Osteoblast (primary cell): ENCODE data around the gene LRRFIP1. TPM values are rescaled to one million over a fixed set of nuclear protein-coding genes. Genes with fewer than 3 reads are reported as not detected.
"Not testable (repeated sequence)": the region's sequence is repeated elsewhere in the genome, so short reads cannot be mapped to it uniquely, and the experiment has no call there.

Experiments
- DNase-seq: peaks from one replicate; pipeline ENCODE4 v3.0.0; 2011; ENCODE audit warnings: low spot score, mixed read lengths; ENCODE audit not compliant: insufficient read length; ENCODE audit errors: missing footprints
- H2AFZ ChIP-seq: 2 replicates; pipeline ENCODE4 v1.6.0; 2011; ENCODE audit warnings: mild to moderate bottlenecking, low read length
- H3K27ac ChIP-seq: 2 replicates; pipeline ENCODE4 v1.5.1; 2011; ENCODE audit warnings: mild to moderate bottlenecking, low read depth, low read length, moderate library complexity
- H3K27me3 ChIP-seq: 2 replicates; pipeline ENCODE4 v1.6.0; 2012; ENCODE audit warnings: mild to moderate bottlenecking, control low read depth, inconsistent platforms, low read length, moderate library complexity; ENCODE audit not compliant: insufficient read depth
- H3K36me3 ChIP-seq: 2 replicates; pipeline ENCODE4 v1.5.1; 2011; ENCODE audit warnings: mild to moderate bottlenecking, low read length, control low read depth, moderate library complexity; ENCODE audit not compliant: insufficient read depth
- H3K4me1 ChIP-seq: 2 replicates; pipeline ENCODE4 v1.5.1; 2011; ENCODE audit warnings: mild to moderate bottlenecking, low read length, control low read depth, moderate library complexity; ENCODE audit not compliant: insufficient read depth
- H3K4me2 ChIP-seq: 2 replicates; pipeline ENCODE4 v1.6.0; 2011; ENCODE audit warnings: mild to moderate bottlenecking, low read length; ENCODE audit not compliant: insufficient read depth
- H3K4me3 ChIP-seq: fragments of 200-600 bp; sonication (generic); 3 replicates; pipeline ENCODE4 v1.5.1; 2012; ENCODE audit warnings: mild to moderate bottlenecking, low read length, inconsistent platforms; ENCODE audit not compliant: insufficient read depth
- H3K79me2 ChIP-seq: 2 replicates; pipeline ENCODE4 v1.6.0; 2012; ENCODE audit warnings: mild to moderate bottlenecking, low read length, control low read depth, inconsistent platforms; ENCODE audit not compliant: insufficient read depth
- H3K9me3 ChIP-seq: 2 replicates; pipeline ENCODE4 v1.5.1; 2011; ENCODE audit warnings: low read depth, low read length, control low read depth
- H4K20me1 ChIP-seq: 2 replicates; pipeline ENCODE4 v1.6.0; 2012; ENCODE audit warnings: mild to moderate bottlenecking, low read length, control low read depth; ENCODE audit not compliant: insufficient read depth
- CTCF ChIP-seq: IDR thresholded peaks from 2 replicates; pipeline ENCODE4 v1.5.1; 2011; ENCODE audit warnings: mild to moderate bottlenecking, low read depth, low read length, moderate library complexity; ENCODE audit errors: extremely low read depth
- total RNA-seq: library from RNA; depleted of rRNA; stranded (reverse); fragments of >200 nt; gene quantifications from 2 replicates; pipeline ENCODE4 v1.2.3, GENCODE V29; 2012

The LRRFIP1 gene
- total RNA-seq, 1 donor, result 51.8 TPM

- H3K9me3 ChIP-seq, result no peaks in the 10 kb centered on the region
- H3K4me2 ChIP-seq, result no peak overlapping the region
- H4K20me1 ChIP-seq, result no peaks in the 10 kb centered on the region
- H3K27me3 ChIP-seq, result no peaks in the 10 kb centered on the region
- no peak overlapping the region for H3K27ac ChIP-seq
- peaks cover 9% of the 10 kb centered on the region for H3K79me2 ChIP-seq
- no peak overlapping the region for H3K4me3 ChIP-seq
- H3K36me3 ChIP-seq, result peaks cover 4% of the 10 kb centered on the region
- peaks cover 32% of the 10 kb centered on the region for H3K4me1 ChIP-seq
- no peak overlapping the region for H2AFZ ChIP-seq
- no peak for TF ChIP-seq CTCF
- no peak for DNase-seq
Observed at GRCh38 chr2:237665713-237666143, 38.3 kb downstream of the LRRFIP1 start.

GRCh38 chr2:237666606-237667005, 39.2 kb downstream of the LRRFIP1 start:
- Histone ChIP-seq H2AFZ (no peak overlapping the region), H3K79me2 (peaks cover 9% of the 10 kb centered on the region), H3K36me3 (peaks cover 4% of the 10 kb centered on the region), H4K20me1 (no peaks in the 10 kb centered on the region), H3K4me1 (peaks cover 32% of the 10 kb centered on the region), H3K4me3 (no peak overlapping the region), H3K27me3 (no peaks in the 10 kb centered on the region), H3K9me3 (no peaks in the 10 kb centered on the region), H3K4me2 (no peak overlapping the region), H3K27ac (no peak overlapping the region)
- no peak for DNase-seq
- no peak for TF ChIP-seq CTCF

GRCh38 chr2:237667050-237667576, 39.7 kb downstream of the LRRFIP1 start:
- not testable (repeated sequence) for H2AFZ ChIP-seq, H3K9me3 ChIP-seq, H3K4me2 ChIP-seq, H4K20me1 ChIP-seq, H3K27me3 ChIP-seq, H3K36me3 ChIP-seq, H3K4me3 ChIP-seq, H3K79me2 ChIP-seq, H3K27ac ChIP-seq, DNase-seq
- peaks cover 32% of the 10 kb centered on the region for H3K4me1 ChIP-seq

GRCh38 chr2:237667893-237668292, 40.5 kb downstream of the LRRFIP1 start:
- peaks cover 9% of the 10 kb centered on the region for H3K79me2 ChIP-seq
- no peak for DNase-seq
- peaks cover 24% of the 10 kb centered on the region for H3K4me1 ChIP-seq
- no peak overlapping the region for H2AFZ ChIP-seq
- H3K4me2 ChIP-seq, result no peak overlapping the region
- H3K27ac ChIP-seq, result no peak overlapping the region
- H4K20me1 ChIP-seq, result no peaks in the 10 kb centered on the region
- no peaks in the 10 kb centered on the region for H3K9me3 ChIP-seq
- no peaks in the 10 kb centered on the region for H3K27me3 ChIP-seq
- H3K36me3 ChIP-seq, result peaks cover 4% of the 10 kb centered on the region
- no peak overlapping the region for H3K4me3 ChIP-seq
- no peak for TF ChIP-seq CTCF
